22Rv1 (cell line): ENCODE measurements around the gene ARVCF.

Source experiments
- ZFX ChIP-seq: fragments of 450-650 bp; IDR thresholded peaks from 2 replicates; pipeline ENCODE4 v1.6.1; 2017; ENCODE audit warnings: antibody characterized with exemption, borderline replicate concordance
- TF ChIP-seq, protein P1 (sequence below): fragments of 450-650 bp; IDR thresholded peaks from 2 replicates; pipeline ENCODE4 v1.5.1; 2017; ENCODE audit warnings: mild to moderate bottlenecking

- TF ChIP-seq, protein P1, sequence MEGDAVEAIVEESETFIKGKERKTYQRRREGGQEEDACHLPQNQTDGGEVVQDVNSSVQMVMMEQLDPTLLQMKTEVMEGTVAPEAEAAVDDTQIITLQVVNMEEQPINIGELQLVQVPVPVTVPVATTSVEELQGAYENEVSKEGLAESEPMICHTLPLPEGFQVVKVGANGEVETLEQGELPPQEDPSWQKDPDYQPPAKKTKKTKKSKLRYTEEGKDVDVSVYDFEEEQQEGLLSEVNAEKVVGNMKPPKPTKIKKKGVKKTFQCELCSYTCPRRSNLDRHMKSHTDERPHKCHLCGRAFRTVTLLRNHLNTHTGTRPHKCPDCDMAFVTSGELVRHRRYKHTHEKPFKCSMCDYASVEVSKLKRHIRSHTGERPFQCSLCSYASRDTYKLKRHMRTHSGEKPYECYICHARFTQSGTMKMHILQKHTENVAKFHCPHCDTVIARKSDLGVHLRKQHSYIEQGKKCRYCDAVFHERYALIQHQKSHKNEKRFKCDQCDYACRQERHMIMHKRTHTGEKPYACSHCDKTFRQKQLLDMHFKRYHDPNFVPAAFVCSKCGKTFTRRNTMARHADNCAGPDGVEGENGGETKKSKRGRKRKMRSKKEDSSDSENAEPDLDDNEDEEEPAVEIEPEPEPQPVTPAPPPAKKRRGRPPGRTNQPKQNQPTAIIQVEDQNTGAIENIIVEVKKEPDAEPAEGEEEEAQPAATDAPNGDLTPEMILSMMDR, result no peak
- TF ChIP-seq ZFX, result no peak
These were observed 27.5 kb downstream of the ARVCF start for GRCh38 chr22:19988965-19989724.
